H1 (cell line): ENCODE data around the gene FAM219A. TPM values are rescaled to one million over a fixed set of nuclear protein-coding genes. Genes with fewer than 3 reads are reported as not detected.

Experiments
- CTCF ChIA-PET: fragments of 300-600 bp; sonication (Branson Sonifier 250); formaldehyde crosslinking; loops from one replicate; lab custom pipeline; 2021; ENCODE audit not compliant: partially characterized antibody; lab: Charles Lee
- POLR2A ChIA-PET: fragments of 300-600 bp; sonication (Branson Sonifier 250); formaldehyde crosslinking; loops from one replicate; lab custom pipeline; 2021; ENCODE audit warnings: inconsistent platforms; ENCODE audit not compliant: partially characterized antibody; lab: Charles Lee
- DNase-seq, 2 experiments: peaks; one replicate each; pipeline versions ENCODE4 v3.0.0 to v3.0.0-alpha.2; 2010 to 2022; ENCODE audit warnings: low spot score in 2 of 2, low read depth in 1 of 2, mixed read lengths in 1 of 2
- FAIRE-seq: peaks from 2 replicates; lab custom pipeline; 2011; peaks lifted over from hg19 to GRCh38; lab: Jason Lieb, UNC
- H2AFZ ChIP-seq: 2 replicates; pipeline ENCODE4 v1.8.1; 2012; ENCODE audit warnings: low read length, inconsistent platforms
- H2AK5ac ChIP-seq: 2 replicates; pipeline ENCODE4 v1.6.1; 2013; ENCODE audit warnings: low read depth, low read length
- H2BK120ac ChIP-seq: replicated peaks from 2 replicates; pipeline ENCODE3; 2013; ENCODE audit warnings: low read depth, low read length, inconsistent platforms
- H2BK12ac ChIP-seq: 2 replicates; pipeline ENCODE4 v1.6.1; 2013; ENCODE audit warnings: low read depth, low read length
- H2BK15ac ChIP-seq: 2 replicates; pipeline ENCODE4 v1.6.1; 2013; ENCODE audit warnings: low read length
- H2BK20ac ChIP-seq: 2 replicates; pipeline ENCODE4 v1.6.1; 2013; ENCODE audit warnings: low read length
- H2BK5ac ChIP-seq: 2 replicates; pipeline ENCODE4 v1.6.1; 2013; ENCODE audit warnings: low read depth, low read length
- H3K14ac ChIP-seq: 2 replicates; pipeline ENCODE4 v1.6.1; 2013; ENCODE audit warnings: inconsistent platforms; ENCODE audit not compliant: insufficient read length
- H3K18ac ChIP-seq: 2 replicates; pipeline ENCODE4 v1.6.1; 2013; ENCODE audit warnings: low read length; ENCODE audit errors: extremely low read depth
- H3K23ac ChIP-seq: 2 replicates; pipeline ENCODE4 v1.6.1; 2013; ENCODE audit warnings: inconsistent platforms; ENCODE audit not compliant: insufficient read length
- H3K23me2 ChIP-seq: 2 replicates; pipeline ENCODE4 v1.6.1; 2013; ENCODE audit warnings: low read depth, low read length
- H3K27ac ChIP-seq: 2 replicates; pipeline ENCODE4 v1.6.1; 2011; ENCODE audit warnings: low read depth, low read length, inconsistent platforms
- H3K27me3 ChIP-seq, 4 experiments: replicated peaks in 1 of 4; 1 replicate in 1 of 4; 2 replicates in 3 of 4; pipeline versions ENCODE4 v1.6.1 to v1.8.1; 2011 to 2013; ENCODE audit warnings: low read length in 3 of 4, mild to moderate bottlenecking in 3 of 4, inconsistent platforms in 2 of 4, mixed read lengths in 2 of 4, moderate library complexity in 1 of 4; ENCODE audit not compliant: control insufficient read depth in 3 of 4, insufficient read depth in 3 of 4; ENCODE audit errors: extremely low read depth in 1 of 4
- H3K36me3 ChIP-seq, 4 experiments: 2 replicates each; pipeline versions ENCODE4 v1.6.1 to v1.8.1; 2011 to 2013; ENCODE audit warnings: mild to moderate bottlenecking in 4 of 4, low read length in 3 of 4, moderate library complexity in 2 of 4, control low read depth in 1 of 4, inconsistent platforms in 1 of 4; ENCODE audit not compliant: insufficient read depth in 4 of 4, control insufficient read depth in 2 of 4
- H3K4ac ChIP-seq: replicated peaks from 2 replicates; pipeline ENCODE3; 2013; ENCODE audit warnings: low read length, low read depth, mixed read lengths, inconsistent platforms; ENCODE audit not compliant: insufficient read length
- H3K4me1 ChIP-seq, 4 experiments: replicated peaks in 1 of 4; 1 replicate in 1 of 4; 2 replicates in 3 of 4; pipeline versions ENCODE4 v1.6.1 to v1.8.1; 2011 to 2013; ENCODE audit warnings: low read length in 3 of 4, inconsistent platforms in 2 of 4, mixed read lengths in 1 of 4; ENCODE audit not compliant: insufficient read depth in 4 of 4, control insufficient read depth in 3 of 4
- H3K4me2 ChIP-seq, 2 experiments: 2 replicates each; pipeline versions ENCODE4 v1.6.1 to v1.8.1; 2011 to 2013; ENCODE audit warnings: low read depth in 2 of 2, low read length in 2 of 2, control low read depth in 1 of 2, inconsistent platforms in 1 of 2, mild to moderate bottlenecking in 1 of 2; ENCODE audit not compliant: insufficient read depth in 1 of 2
- H3K4me3 ChIP-seq, 4 experiments: fragments of 200-600, 300-600 bp in 1 of 4; sonication (generic), shearing (Covaris generic), sonication (Bioruptor Twin) in 1 of 4; 2 replicates each; pipeline versions ENCODE4 v1.5.1 to v1.8.1; 2011 to 2016; ENCODE audit warnings: low read length in 4 of 4, low read depth in 3 of 4, control low read depth in 2 of 4, inconsistent platforms in 2 of 4, mild to moderate bottlenecking in 2 of 4, mixed read lengths in 1 of 4, moderate library complexity in 1 of 4; ENCODE audit not compliant: insufficient read depth in 2 of 4; ENCODE audit errors: extremely low read depth in 1 of 4
- H3K56ac ChIP-seq: replicated peaks from 2 replicates; pipeline ENCODE3; 2013; ENCODE audit warnings: low read depth, mild to moderate bottlenecking, mixed read lengths, low read length, inconsistent platforms; ENCODE audit not compliant: insufficient read length
- H3K79me1 ChIP-seq: 2 replicates; pipeline ENCODE4 v1.6.1; 2013; ENCODE audit warnings: low read depth, low read length, control low read depth
- H3K79me2 ChIP-seq, 2 experiments: 2 replicates each; pipeline versions ENCODE4 v1.6.1 to v1.8.1; 2012 to 2013; ENCODE audit warnings: low read length in 2 of 2, mild to moderate bottlenecking in 2 of 2, inconsistent platforms in 1 of 2; ENCODE audit not compliant: insufficient read depth in 2 of 2, control insufficient read depth in 1 of 2
- H3K9ac ChIP-seq, 4 experiments: replicated peaks in 1 of 4; 1 replicate in 1 of 4; 2 replicates in 3 of 4; pipeline versions ENCODE4 v1.6.1 to v1.8.1; 2011 to 2013; ENCODE audit warnings: low read depth in 3 of 4, low read length in 3 of 4, control low read depth in 2 of 4, mild to moderate bottlenecking in 2 of 4, moderate library complexity in 2 of 4, inconsistent platforms in 1 of 4; ENCODE audit errors: extremely low read depth in 1 of 4
- H3K9me3 ChIP-seq, 2 experiments: 2 replicates each; pipeline versions ENCODE4 v1.6.1 to v1.8.1; 2012 to 2013; ENCODE audit warnings: mild to moderate bottlenecking in 2 of 2, moderate library complexity in 2 of 2, control low read depth in 1 of 2, inconsistent platforms in 1 of 2, low read depth in 1 of 2, low read length in 1 of 2, mixed read lengths in 1 of 2; ENCODE audit not compliant: insufficient read depth in 2 of 2
- H4K20me1 ChIP-seq, 2 experiments: replicated peaks in 1 of 2; 2 replicates each; pipeline versions ENCODE3 to v1.8.1; 2011 to 2013; ENCODE audit warnings: inconsistent platforms in 2 of 2, low read length in 2 of 2, mild to moderate bottlenecking in 1 of 2; ENCODE audit not compliant: insufficient read depth in 2 of 2, control insufficient read depth in 1 of 2
- H4K5ac ChIP-seq: 2 replicates; pipeline ENCODE4 v1.6.1; 2013; ENCODE audit warnings: low read length, low read depth, mixed read lengths, inconsistent platforms; ENCODE audit not compliant: insufficient read length
- H4K8ac ChIP-seq: 2 replicates; pipeline ENCODE4 v1.8.0; 2013; ENCODE audit warnings: mild to moderate bottlenecking, moderate library complexity, low read length, inconsistent platforms; ENCODE audit not compliant: insufficient read depth; ENCODE audit errors: extremely low read depth
- H4K91ac ChIP-seq: replicated peaks from 2 replicates; pipeline ENCODE3; 2013; ENCODE audit warnings: low read length, mixed read lengths, inconsistent platforms; ENCODE audit not compliant: insufficient read length
- BACH1 ChIP-seq: IDR thresholded peaks from 2 replicates; pipeline ENCODE4 v1.6.1; 2012; ENCODE audit warnings: low read length, improper control_type of control experiment
- CTCF ChIP-seq, 3 experiments: IDR thresholded peaks; 1 replicate in 2 of 3; 2 replicates in 1 of 3; pipeline versions ENCODE4 v1.5.1 to v1.6.1; 2011; ENCODE audit warnings: low read length in 3 of 3, mild to moderate bottlenecking in 3 of 3, inconsistent platforms in 2 of 3, low read depth in 1 of 3, moderate library complexity in 1 of 3; ENCODE audit not compliant: insufficient read depth in 1 of 3; ENCODE audit errors: control extremely low read depth in 1 of 3
- FOSL1 ChIP-seq: IDR thresholded peaks from 2 replicates; pipeline ENCODE4 v1.6.1; 2011; ENCODE audit warnings: mild to moderate bottlenecking, low read depth, low read length, moderate library complexity; ENCODE audit not compliant: insufficient read depth
- HDAC2 ChIP-seq, 2 experiments: fragments of 300-600 bp in 1 of 2; sonication (generic) in 1 of 2; IDR thresholded peaks; 2 replicates each; pipeline ENCODE4 v1.6.1; 2011 to 2012; ENCODE audit warnings: low read depth in 2 of 2, low read length in 2 of 2, mild to moderate bottlenecking in 2 of 2, moderate library complexity in 2 of 2, borderline replicate concordance in 1 of 2, inconsistent platforms in 1 of 2
- HDAC6 ChIP-seq: IDR thresholded peaks from one replicate; pipeline ENCODE4 v1.7.1; 2012; ENCODE audit warnings: low read depth, mild to moderate bottlenecking, inconsistent platforms, low read length, moderate library complexity
- MAFK ChIP-seq: IDR thresholded peaks from 2 replicates; pipeline ENCODE4 v1.6.1; 2012; ENCODE audit warnings: low read depth, mild to moderate bottlenecking, improper control_type of control experiment, low read length
- SAP30 ChIP-seq: fragments of 300-600 bp; sonication (generic); IDR thresholded peaks from 2 replicates; pipeline ENCODE4 v1.7.1; 2012; ENCODE audit warnings: low read length, moderate library complexity, mild to moderate bottlenecking, inconsistent platforms; ENCODE audit not compliant: insufficient read depth, insufficient replicate concordance
- TAF7 ChIP-seq: optimal IDR thresholded peaks from 2 replicates; pipeline ENCODE3; 2011; ENCODE audit warnings: low read depth, mild to moderate bottlenecking, inconsistent platforms, low read length, moderate library complexity, borderline replicate concordance
- TEAD4 ChIP-seq: IDR thresholded peaks from 2 replicates; pipeline ENCODE4 v1.6.1; 2012; ENCODE audit warnings: low read depth, low read length, inconsistent platforms, mixed read lengths
- USF2 ChIP-seq: IDR thresholded peaks from 2 replicates; pipeline ENCODE4 v1.6.1; 2011; ENCODE audit warnings: low read length, improper control_type of control experiment
- WGBS, 2 experiments: shearing (Covaris generic) in 1 of 2; methylation state at CpG; one replicate each; pipeline versions ENCODE4 v1.1.6 to v1.1.7; 2013 to 2015; ENCODE audit warnings: low lambda C conversion rate in 2 of 2, mixed read lengths in 2 of 2, inconsistent platforms in 1 of 2, low coverage in 1 of 2, missing lambda C conversion rate in 1 of 2; ENCODE audit not compliant: insufficient replicate concordance in 2 of 2, insufficient coverage in 1 of 2, insufficient read length in 1 of 2; ENCODE audit errors: extremely low coverage in 1 of 2, missing lambda C conversion rate in 1 of 2; 5-methylcytosine and 5-hydroxymethylcytosine counted together
- polyA plus RNA-seq, 7 experiments: library from polyadenylated mRNA; depleted of rRNA in 3 of 7; stranded (reverse) in 5 of 7; unstranded in 2 of 7; fragments of >200 nt in 5 of 7; fragments of 200-250 nt in 2 of 7; gene quantifications; 1 replicate in 5 of 7; 2 replicates in 1 of 7; 4 replicates in 1 of 7; pipeline versions ENCODE4 v1.2.1 to v1.2.3, GENCODE V29; 2011 to 2013; ENCODE audit warnings: missing spikeins in 2 of 7, mixed read lengths in 2 of 7
- total RNA-seq: library from RNA; stranded (reverse); fragmentation: NEBNext Ultra II Directional; extraction: Animal tissue kit (Norgen Biotek cat#: 25700); gene quantifications from 2 replicates; pipeline ENCODE4 v1.2.1, GENCODE V29; 2021

The FAM219A gene
- total and polyA plus RNA-seq, 2 of the 8 experiments (the other 6 are each of a cell fraction or from before 2014, with no cell fraction given), result 7.7 to 10.4 TPM

GRCh38 chr9:34406219-34406618, 52.2 kb downstream of the FAM219A start:
- no peak for FAIRE-seq
- WGBS, 2 experiments, result 88% methylated on average over 1 of the region's 1 CpG; no CpG with 5 or more reads in 1 of the 2 experiments
- no peak overlapping the region for H2BK5ac ChIP-seq
- TF ChIP-seq CTCF (IDR thresholded peaks at IDR 0.05; ENCODE audit: control extremely low read depth in 1 of 3, insufficient read depth in 1 of 3, low read depth in 1 of 3, low read length in 3 of 3), result no peak
- TF ChIP-seq BACH1, result no peak
- TF ChIP-seq SAP30, result no peak
- no peak for TF ChIP-seq HDAC6
- no peak for TF ChIP-seq HDAC2 (IDR thresholded peaks at IDR 0.05; ENCODE audit: borderline replicate concordance in 1 of 2, low read depth in 2 of 2, low read length in 2 of 2)
- no peak for TF ChIP-seq TAF7
- no peak for TF ChIP-seq USF2
- no peak for TF ChIP-seq TEAD4
- TF ChIP-seq MAFK, result no peak
- TF ChIP-seq FOSL1, result no peak

More at GRCh38 chr9:34406219-34406618, 52.2 kb downstream of the FAM219A start:
- Histone ChIP-seq H2BK20ac (no peak overlapping the region), H3K4me3 (no peak overlapping the region), H3K4me1 (no peaks in the 10 kb centered on the region), H3K23ac (no peak overlapping the region), H3K4me2 (no peak overlapping the region), H4K5ac (no peak overlapping the region), H2AFZ (no peak overlapping the region), H3K27me3 (no peaks in the 10 kb centered on the region), H3K9me3 (no peaks in the 10 kb centered on the region), H3K36me3 (no peaks in the 10 kb centered on the region; a peak in 2 of 8 replicates), H3K4ac (no peak overlapping the region), H3K79me1 (no peaks in the 10 kb centered on the region), H3K23me2 (no peaks in the 10 kb centered on the region), H4K8ac (no peak overlapping the region), H3K9ac (no peak overlapping the region), H4K91ac (no peak overlapping the region), H3K56ac (no peak overlapping the region), H3K18ac (no peak overlapping the region), H4K20me1 (peaks cover 0 to 3% of the 10 kb centered on the region in 2 experiments), H2AK5ac (no peak overlapping the region), H2BK15ac (no peak overlapping the region), H2BK120ac (no peak overlapping the region), H3K79me2 (no peaks in the 10 kb centered on the region), H3K14ac (no peak overlapping the region), H3K27ac (no peak overlapping the region), H2BK12ac (no peak overlapping the region)
- DNase-seq, result no peak
- POLR2A ChIA-PET, result no interaction called here
- CTCF ChIA-PET, result interaction anchor here (1.1 to 2.8 kb wide), 4 partner anchors 21 to 198 kb away, joined by 3 to 28 read pairs (median 14); no protein-coding TSS in a partner anchor
